Erythroblast (primary cell): ENCODE results near the gene ATP5PD.

Experiments
- GATA1 ChIP-seq: IDR thresholded peaks from 2 replicates; pipeline ENCODE4 v1.6.1; 2011; ENCODE audit warnings: low read depth, mild to moderate bottlenecking, control low read depth, low read length, moderate library complexity
- POLR2A ChIP-seq: IDR thresholded peaks from 2 replicates; pipeline ENCODE4 v1.6.1; 2011; ENCODE audit warnings: mild to moderate bottlenecking, low read length

- no peak for TF ChIP-seq POLR2A
- no peak for TF ChIP-seq GATA1
These were observed 26.9 kb upstream of the ATP5PD start for GRCh38 chr17:75073618-75074047.
